ENCODE measurements around the gene PRKAR2B. TPM values are rescaled to one million over a fixed set of nuclear protein-coding genes. Genes with fewer than 3 reads are reported as not detected.

The PRKAR2B gene
- total and polyA plus RNA-seq, 2 experiments from 2014 or later: 0.81 to 3.2 TPM

DNA sequence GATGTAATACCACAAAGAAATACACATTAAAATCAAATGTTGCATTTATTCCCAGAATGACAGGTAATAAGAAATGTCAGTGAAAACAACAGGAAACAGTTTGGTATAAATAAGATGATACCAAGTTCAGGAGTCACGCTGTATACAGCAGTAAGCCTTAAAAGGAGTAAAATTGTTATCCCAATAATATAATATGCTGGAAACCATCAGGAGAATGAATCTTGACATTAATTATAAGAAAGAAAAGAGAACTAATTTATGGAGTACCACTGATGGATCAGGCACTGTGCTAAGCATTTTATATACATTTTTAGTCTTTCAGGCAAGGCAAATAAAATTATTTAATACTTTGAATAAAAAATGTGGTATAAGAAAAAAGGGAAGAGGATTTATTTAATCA, 27.6 kb downstream of the PRKAR2B start:
- H3K79me2 ChIP-seq (ENCODE audit: insufficient read depth): no peaks in the 10 kb centered on the region
- no peaks in the 10 kb centered on the region for H3K27me3 ChIP-seq (replicated peaks; ENCODE audit: insufficient read depth)
- in situ Hi-C loops (cut with MboI): no loop called here
- H3K9me2 ChIP-seq (ENCODE audit: insufficient read depth): peaks cover 3% of the 10 kb centered on the region; the same call in 1 of the 2 replicates
- H3K9me3 ChIP-seq (ENCODE audit: low read depth): no peaks in the 10 kb centered on the region
- no peak overlapping the region for H3K27ac ChIP-seq
- H3K4me1 ChIP-seq (ENCODE audit: insufficient read depth): no peaks in the 10 kb centered on the region
- DNase-seq: no peak
- H4K20me1 ChIP-seq (ENCODE audit: insufficient read depth): no peaks in the 10 kb centered on the region
- no peak overlapping the region for H3K4me3 ChIP-seq
- H2AFZ ChIP-seq: no peak overlapping the region
- H3K36me3 ChIP-seq (ENCODE audit: low read depth): no peaks in the 10 kb centered on the region
- no peak overlapping the region for H3K4me2 ChIP-seq (ENCODE audit: unreplicated experiment)
- 98 to 100% methylated on average over 1 of the region's 1 CpG for WGBS, 2 experiments (ENCODE audit: low coverage in 1 of 2, low lambda C conversion rate in 2 of 2, missing lambda C conversion rate in 2 of 2)
- H3K9ac ChIP-seq: no peak overlapping the region
- TF ChIP-seq EZH2 (IDR thresholded peaks at IDR 0.05; ENCODE audit: insufficient read depth, poor library complexity, severe bottlenecking) (no peak), EZH2phosphoT487 (IDR thresholded peaks at IDR 0.05; ENCODE audit: insufficient read depth, low read depth) (no peak)
- H3F3A ChIP-seq (ENCODE audit: insufficient read depth): no peaks in the 10 kb centered on the region

DNA sequence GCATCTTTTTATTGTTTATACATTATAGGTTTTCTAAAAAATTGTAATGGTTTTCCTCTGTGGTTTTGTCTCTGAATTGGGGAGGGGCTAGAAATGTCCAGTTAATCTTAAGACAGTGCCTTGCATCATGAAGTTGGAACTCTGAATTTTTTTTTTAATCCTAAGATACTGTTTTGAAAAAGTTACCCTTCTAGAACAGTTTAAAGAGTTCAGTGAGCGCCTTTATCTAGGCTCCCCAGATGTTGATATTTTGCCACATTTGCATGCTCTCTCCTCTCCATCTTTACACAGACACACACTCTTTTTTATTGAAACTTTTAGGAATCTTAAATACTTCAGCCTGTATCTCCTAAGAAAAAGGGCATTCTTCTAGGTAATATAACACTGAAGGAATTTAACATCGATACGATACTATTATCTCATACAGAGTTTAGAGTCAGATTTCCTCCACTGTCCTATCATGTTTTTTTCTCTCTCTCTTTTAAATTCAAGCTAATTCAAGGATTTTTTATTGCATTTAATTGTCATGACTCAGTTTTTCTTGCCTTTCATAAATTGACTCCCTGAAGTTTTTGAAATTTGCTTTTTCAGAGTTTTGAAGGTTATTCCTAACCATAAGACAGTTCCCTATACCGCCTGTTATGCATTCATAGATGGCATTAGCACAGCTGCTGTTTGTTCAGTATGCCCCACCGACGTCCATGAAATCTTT, 31.5 kb downstream of the PRKAR2B start:
- no peaks in the 10 kb centered on the region for H3K79me2 ChIP-seq (ENCODE audit: insufficient read depth)
- no peak overlapping the region for H3K27ac ChIP-seq
- H3K4me1 ChIP-seq (ENCODE audit: insufficient read depth): no peaks in the 10 kb centered on the region
- no peak overlapping the region for H2AFZ ChIP-seq
- TF ChIP-seq EZH2 (IDR thresholded peaks at IDR 0.05; ENCODE audit: insufficient read depth, poor library complexity, severe bottlenecking) (no peak), EZH2phosphoT487 (IDR thresholded peaks at IDR 0.05; ENCODE audit: insufficient read depth, low read depth) (no peak)
- no peaks in the 10 kb centered on the region for H3F3A ChIP-seq (ENCODE audit: insufficient read depth)
- DNase-seq: no peak
- H3K4me3 ChIP-seq: no peak overlapping the region
- WGBS, 2 experiments (ENCODE audit: low coverage in 1 of 2, low lambda C conversion rate in 2 of 2, missing lambda C conversion rate in 2 of 2): 86 to 88% methylated on average over 6 of the region's 6 CpGs
- H3K36me3 ChIP-seq (ENCODE audit: low read depth): no peaks in the 10 kb centered on the region
- no peak overlapping the region for H3K4me2 ChIP-seq (ENCODE audit: unreplicated experiment)
- in situ Hi-C loops (cut with MboI): no loop called here
- H3K9me3 ChIP-seq (ENCODE audit: low read depth): no peaks in the 10 kb centered on the region
- H4K20me1 ChIP-seq (ENCODE audit: insufficient read depth): no peaks in the 10 kb centered on the region
- no peaks in the 10 kb centered on the region for H3K27me3 ChIP-seq (replicated peaks; ENCODE audit: insufficient read depth)
- H3K9ac ChIP-seq: no peak overlapping the region
- H3K9me2 ChIP-seq (ENCODE audit: insufficient read depth): peaks cover 3% of the 10 kb centered on the region; the same call in 1 of the 2 replicates

DNA sequence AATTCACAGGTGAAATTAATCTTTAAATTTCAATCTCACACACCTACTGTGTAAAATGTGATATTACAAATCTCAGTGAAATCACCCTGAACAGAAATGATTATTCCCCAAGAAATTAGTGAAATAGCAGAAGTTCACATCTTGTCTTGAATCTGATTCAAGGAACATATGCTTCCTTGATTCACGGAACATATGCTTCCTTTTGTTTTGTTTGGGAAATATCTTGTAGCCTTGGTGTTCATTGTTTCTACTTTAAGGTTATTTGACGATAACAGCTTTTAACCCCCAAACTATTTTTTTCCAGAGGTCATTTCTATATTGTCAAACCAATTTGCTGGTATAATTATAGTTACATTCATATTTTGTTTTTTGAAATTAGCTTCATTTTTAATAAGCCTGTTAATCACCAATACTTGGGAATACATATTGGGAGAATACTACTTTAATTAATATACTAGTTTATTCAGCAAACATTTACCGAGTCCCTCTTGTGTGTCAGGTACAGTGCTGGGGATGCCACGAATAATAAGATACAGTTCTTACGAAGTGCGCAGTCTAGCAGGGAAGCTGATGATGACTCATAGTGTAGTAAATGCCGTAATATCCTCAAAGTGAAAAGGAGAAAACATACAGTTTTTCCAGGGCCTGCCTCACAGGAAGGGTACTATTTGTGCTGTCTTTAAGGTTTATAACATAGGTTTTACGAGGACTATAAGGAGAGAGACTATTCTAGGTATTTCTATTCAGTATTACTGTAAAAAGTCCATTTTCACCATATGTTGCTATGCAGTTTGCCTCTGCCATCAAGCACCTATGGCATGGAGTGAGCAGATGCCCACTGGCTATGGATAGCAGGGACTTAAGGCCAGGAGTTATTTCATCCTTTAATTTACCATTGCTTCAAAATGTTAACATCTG, 32.5 kb downstream of the PRKAR2B start:
- no peaks in the 10 kb centered on the region for H3K9me3 ChIP-seq (ENCODE audit: low read depth)
- in situ Hi-C loops (cut with MboI): no loop called here
- H3K9ac ChIP-seq: no peak overlapping the region
- DNase-seq: no peak
- H2AFZ ChIP-seq: no peak overlapping the region
- no peaks in the 10 kb centered on the region for H3K9me2 ChIP-seq (ENCODE audit: insufficient read depth)
- no peak overlapping the region for H3K27ac ChIP-seq
- no peak overlapping the region for H3K4me2 ChIP-seq (ENCODE audit: unreplicated experiment)
- H3K4me1 ChIP-seq (ENCODE audit: insufficient read depth): no peaks in the 10 kb centered on the region
- no peak overlapping the region for H3K4me3 ChIP-seq
- H3K36me3 ChIP-seq (ENCODE audit: low read depth): no peaks in the 10 kb centered on the region
- H3K79me2 ChIP-seq (ENCODE audit: insufficient read depth): no peaks in the 10 kb centered on the region
- no peaks in the 10 kb centered on the region for H3K27me3 ChIP-seq (replicated peaks; ENCODE audit: insufficient read depth)
- TF ChIP-seq EZH2phosphoT487 (IDR thresholded peaks at IDR 0.05; ENCODE audit: insufficient read depth, low read depth): no peak
- TF ChIP-seq EZH2 (IDR thresholded peaks at IDR 0.05; ENCODE audit: insufficient read depth, poor library complexity, severe bottlenecking): no peak
- H3F3A ChIP-seq (ENCODE audit: insufficient read depth): no peaks in the 10 kb centered on the region
- WGBS, 2 experiments (ENCODE audit: low coverage in 1 of 2, low lambda C conversion rate in 2 of 2, missing lambda C conversion rate in 2 of 2): 85 to 90% methylated on average over 8 of the region's 8 CpGs
- no peaks in the 10 kb centered on the region for H4K20me1 ChIP-seq (ENCODE audit: insufficient read depth)

DNA sequence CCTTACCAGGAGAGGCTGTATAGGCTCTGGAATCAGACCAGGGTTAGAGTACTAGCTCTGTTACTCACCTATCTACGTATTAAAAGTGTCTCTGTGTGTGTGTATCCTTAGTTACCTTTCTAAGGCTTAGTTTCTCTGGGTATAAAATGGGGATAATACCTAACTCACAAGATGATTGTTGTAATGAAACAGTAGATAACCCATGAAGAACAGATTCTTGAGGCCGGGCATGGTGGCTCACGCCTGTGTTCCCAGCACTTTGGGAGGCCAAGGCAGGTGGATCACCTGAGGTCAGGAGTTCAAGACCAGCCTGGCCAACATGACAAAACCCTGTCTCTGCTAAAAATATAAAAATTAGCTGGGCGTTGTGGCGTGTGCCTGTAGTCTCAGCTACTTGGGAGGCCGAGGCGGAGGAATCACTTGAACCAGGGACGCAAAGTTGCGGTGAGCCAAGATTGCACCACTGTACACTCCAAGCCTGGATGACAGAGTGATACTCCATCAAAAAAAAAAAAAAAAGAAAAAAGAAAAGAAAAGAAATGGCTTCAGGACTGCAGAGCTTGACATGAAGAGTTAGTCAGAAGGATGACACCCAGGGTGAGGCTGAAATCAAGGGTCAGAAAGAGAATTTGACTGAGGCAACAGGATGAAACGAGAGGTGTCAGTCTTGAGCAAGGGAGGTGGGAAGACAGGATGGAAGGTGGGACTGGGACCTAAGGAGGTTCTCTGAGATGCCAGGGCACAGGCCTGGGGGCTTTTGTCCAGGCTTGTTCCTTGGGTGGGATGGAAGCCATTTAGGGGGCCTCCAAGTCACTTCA, 33.4 kb downstream of the PRKAR2B start:
- Histone ChIP-seq H3K4me1 (ENCODE audit: insufficient read depth) (no peaks in the 10 kb centered on the region), H3K4me2 (ENCODE audit: unreplicated experiment) (no peak overlapping the region), H3K9me2 (ENCODE audit: insufficient read depth) (no peaks in the 10 kb centered on the region), H3F3A (ENCODE audit: insufficient read depth) (no peaks in the 10 kb centered on the region), H3K27ac (no peak overlapping the region), H2AFZ (no peak overlapping the region), H3K9ac (no peak overlapping the region), H3K79me2 (ENCODE audit: insufficient read depth) (no peaks in the 10 kb centered on the region), H3K9me3 (ENCODE audit: low read depth) (no peaks in the 10 kb centered on the region), H3K4me3 (no peak overlapping the region), H4K20me1 (ENCODE audit: insufficient read depth) (no peaks in the 10 kb centered on the region), H3K27me3 (replicated peaks; ENCODE audit: insufficient read depth) (no peaks in the 10 kb centered on the region), H3K36me3 (ENCODE audit: low read depth) (no peaks in the 10 kb centered on the region)
- DNase-seq: no peak
- in situ Hi-C loops (cut with MboI): no loop called here
- TF ChIP-seq EZH2phosphoT487 (IDR thresholded peaks at IDR 0.05; ENCODE audit: insufficient read depth, low read depth) (no peak), EZH2 (IDR thresholded peaks at IDR 0.05; ENCODE audit: insufficient read depth, poor library complexity, severe bottlenecking) (no peak)
- WGBS, 2 experiments (ENCODE audit: low coverage in 1 of 2, low lambda C conversion rate in 2 of 2, missing lambda C conversion rate in 2 of 2): 92 to 93% methylated on average over 10 of the region's 10 CpGs

Data from GM23248 (cell line).